HG03045 (cell line): ENCODE results near the gene LUC7L3.
A peak's percentile ranks its signal among the peaks of the same experiment; 100 is the strongest.

ENCODE experiments used
- ATAC-seq: cut with Tn5 transposase; IDR thresholded peaks from one replicate; pipeline ENCODE4 v1.9.1; 2021; ENCODE audit warnings: mild to moderate bottlenecking, moderate library complexity; ENCODE audit not compliant: unreplicated experiment

The LUC7L3 gene

GRCh38 chr17:50685691-50686493 lies 33.5 kb upstream of the LUC7L3 start:
- ATAC-seq: no peak

GRCh38 chr17:50686494-50687199 lies 32.8 kb upstream of the LUC7L3 start:
- ATAC-seq: no peak

- no peak for ATAC-seq
These were observed 32.0 kb upstream of the LUC7L3 start for GRCh38 chr17:50687200-50688066.

- no peak for ATAC-seq
These were observed 31.2 kb upstream of the LUC7L3 start for GRCh38 chr17:50688245-50688644.

GRCh38 chr17:50689251-50689650 lies 30.2 kb upstream of the LUC7L3 start:
- ATAC-seq: no peak

- ATAC-seq: no peak
These were observed 29.2 kb upstream of the LUC7L3 start for GRCh38 chr17:50689956-50690886.

- ATAC-seq: no peak
These were observed 28.4 kb upstream of the LUC7L3 start for GRCh38 chr17:50690887-50691549.

- no peak for ATAC-seq
These were observed 27.6 kb upstream of the LUC7L3 start for GRCh38 chr17:50691550-50692447.

GRCh38 chr17:50692448-50693035 lies 26.9 kb upstream of the LUC7L3 start:
- no peak for ATAC-seq

- ATAC-seq: no peak
These were observed 26.2 kb upstream of the LUC7L3 start for GRCh38 chr17:50693036-50693682.

- no peak for ATAC-seq
These were observed 23.0 kb upstream of the LUC7L3 start for GRCh38 chr17:50696365-50696879.

- no peak for ATAC-seq
These were observed 22.3 kb upstream of the LUC7L3 start for GRCh38 chr17:50697062-50697461.

GRCh38 chr17:50697663-50698272 lies 21.6 kb upstream of the LUC7L3 start:
- ATAC-seq: no peak

- ATAC-seq: no peak
These were observed 20.0 kb upstream of the LUC7L3 start for GRCh38 chr17:50699410-50699809.

GRCh38 chr17:50703162-50703561 lies 16.2 kb upstream of the LUC7L3 start:
- no peak for ATAC-seq

- ATAC-seq: peak; percentile 80
These were observed 11.9 kb upstream of the LUC7L3 start, which contains the start of gene ANKRD40 for GRCh38 chr17:50707289-50708049. Gene ANKRD40 (minus strand): TSS chr17:50707914. CDS start chr17:50707654, 260 bp downstream.
